Natural killer cell (primary cell): ENCODE results near the gene ATP1A3. TPM values are rescaled to one million over a fixed set of nuclear protein-coding genes. Genes with fewer than 3 reads are reported as not detected.

Source experiments
- ATAC-seq, 3 donors: fragments of 150-1000 bp in 2 of 3; fragments of 200-7000 bp in 1 of 3; cut with Tn5 transposase; 1 replicate in 1 of 3; 2 replicates in 2 of 3; pipeline ENCODE4 v1.10.0; 2021; ENCODE audit warnings: mild to moderate bottlenecking in 2 of 3, moderate library complexity in 2 of 3
- DNase-seq, 2 donors: peaks; one replicate each; pipeline versions ENCODE4 v3.0.0 to v3.0.0-alpha.2; 2013 to 2021; ENCODE audit warnings: mixed read lengths in 1 of 2
- H3K27ac ChIP-seq: one replicate; pipeline ENCODE4 v1.5.1; 2013; ENCODE audit warnings: mild to moderate bottlenecking, low read length
- H3K27me3 ChIP-seq: one replicate; pipeline ENCODE4 v1.6.1; 2013; ENCODE audit warnings: low read length; ENCODE audit not compliant: control insufficient read depth, insufficient read depth
- H3K36me3 ChIP-seq: one replicate; pipeline ENCODE4 v1.6.1; 2013; ENCODE audit warnings: low read length; ENCODE audit not compliant: control insufficient read depth, insufficient read depth
- H3K4me1 ChIP-seq: one replicate; pipeline ENCODE4 v1.6.1; 2013; ENCODE audit warnings: low read length; ENCODE audit not compliant: control insufficient read depth, insufficient read depth
- H3K4me3 ChIP-seq: one replicate; pipeline ENCODE4 v1.5.1; 2013; ENCODE audit warnings: low read length
- H3K9me3 ChIP-seq: one replicate; pipeline ENCODE4 v1.6.1; 2013; ENCODE audit warnings: low read length; ENCODE audit not compliant: control insufficient read depth, insufficient read depth
- H3K27ac Mint-ChIP-seq, 2 donors: one replicate each; pipeline ENCODE4 v1.8.0; 2022; ENCODE audit warnings: mild to moderate bottlenecking in 2 of 2, mixed read lengths in 2 of 2, moderate library complexity in 1 of 2
- H3K27me3 Mint-ChIP-seq, 2 donors: one replicate each; pipeline ENCODE4 v1.8.0; 2022; ENCODE audit warnings: low read depth in 2 of 2, mixed read lengths in 2 of 2
- H3K36me3 Mint-ChIP-seq: one replicate; pipeline ENCODE4 v1.8.0; 2022; ENCODE audit warnings: mixed read lengths
- H3K4me1 Mint-ChIP-seq, 2 donors: one replicate each; pipeline ENCODE4 v1.8.0; 2022; ENCODE audit warnings: mixed read lengths in 2 of 2
- H3K4me3 Mint-ChIP-seq: one replicate; pipeline ENCODE4 v1.8.0; 2022; ENCODE audit warnings: mild to moderate bottlenecking, moderate library complexity, mixed read lengths
- H3K9me3 Mint-ChIP-seq, 2 donors: one replicate each; pipeline ENCODE4 v1.8.0; 2022; ENCODE audit warnings: mixed read lengths in 2 of 2
- WGBS: methylation state at CpG from one replicate; pipeline ENCODE4 v1.1.7; 2013; ENCODE audit warnings: missing lambda C conversion rate; ENCODE audit not compliant: insufficient coverage; 5-methylcytosine and 5-hydroxymethylcytosine counted together
- intact Hi-C: fragments of 100-400 bp; cut with micrococcal nuclease; formaldehyde crosslinking; loops from one replicate; pipeline ENCODE4 v1.14.2; 2022
- total RNA-seq, 4 donors: library from RNA; stranded (reverse); fragments of 120-200 nt in 1 of 4; gene quantifications; one replicate each; pipeline versions ENCODE4 v1.2.3 to v1.2.4, GENCODE V29; 2013 to 2022
- TF ChIP-seq, protein P1 (sequence below): fragments of 200-600 bp; IDR thresholded peaks from one replicate; pipeline ENCODE4 v1.8.0; 2022; ENCODE audit warnings: antibody characterized with exemption

The ATP1A3 gene
- total RNA-seq, 3 donors from 2014 or later (not counting 1 experiment from before 2014, with no cell fraction given): 13.5 to 18.2 (median 14.0) TPM

- H3K27me3 ChIP-seq: peaks cover 3% of the 10 kb centered on the region
- peaks cover 4 to 12% of the 10 kb centered on the region in 2 donors for H3K27me3 Mint-ChIP-seq
- intact Hi-C loops: no loop called here
Measured at GRCh38 chr19:41991025-41991424, 3.0 kb downstream of the ATP1A3 start.

DNA sequence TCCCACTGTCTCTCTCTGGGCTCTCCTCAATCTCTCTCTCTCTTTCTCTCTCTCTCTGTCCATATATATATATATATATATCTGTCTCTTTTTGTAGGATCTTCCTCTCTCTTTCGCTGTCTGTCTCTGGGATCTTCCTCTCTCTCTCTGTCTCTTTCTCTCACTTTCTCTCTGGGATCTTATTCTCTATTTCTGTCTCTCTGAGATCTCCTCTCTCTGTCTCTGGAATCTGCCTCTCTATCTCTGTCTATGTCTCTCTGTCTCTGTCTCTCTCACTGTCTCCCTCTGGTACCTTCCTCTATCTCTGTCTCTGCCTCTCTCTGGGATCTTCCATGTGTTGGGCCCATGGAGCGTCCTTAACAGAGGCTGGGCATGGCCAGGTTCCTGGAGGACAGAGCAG is 3.4 kb downstream of the ATP1A3 start:
- no peak overlapping the region for H3K4me3 ChIP-seq
- intact Hi-C loops: no loop called here
- peaks cover 2% of the 10 kb centered on the region for H3K27me3 ChIP-seq
- WGBS: 94% methylated on average over 2 of the region's 2 CpGs
- Mint-ChIP-seq H3K27me3 (peaks cover 4 to 11% of the 10 kb centered on the region in 2 donors), H3K4me1 (peaks cover 12 to 24% of the 10 kb centered on the region in 2 donors), H3K4me3 (no peak overlapping the region), H3K27ac (no peak overlapping the region), H3K36me3 (no peaks in the 10 kb centered on the region), H3K9me3 (no peaks in the 10 kb centered on the region)
- DNase-seq: no peak
- no peak for ATAC-seq
- H3K9me3 ChIP-seq: no peaks in the 10 kb centered on the region
- H3K36me3 ChIP-seq: no peaks in the 10 kb centered on the region
- H3K27ac ChIP-seq: no peak overlapping the region
- TF ChIP-seq, protein P1, sequence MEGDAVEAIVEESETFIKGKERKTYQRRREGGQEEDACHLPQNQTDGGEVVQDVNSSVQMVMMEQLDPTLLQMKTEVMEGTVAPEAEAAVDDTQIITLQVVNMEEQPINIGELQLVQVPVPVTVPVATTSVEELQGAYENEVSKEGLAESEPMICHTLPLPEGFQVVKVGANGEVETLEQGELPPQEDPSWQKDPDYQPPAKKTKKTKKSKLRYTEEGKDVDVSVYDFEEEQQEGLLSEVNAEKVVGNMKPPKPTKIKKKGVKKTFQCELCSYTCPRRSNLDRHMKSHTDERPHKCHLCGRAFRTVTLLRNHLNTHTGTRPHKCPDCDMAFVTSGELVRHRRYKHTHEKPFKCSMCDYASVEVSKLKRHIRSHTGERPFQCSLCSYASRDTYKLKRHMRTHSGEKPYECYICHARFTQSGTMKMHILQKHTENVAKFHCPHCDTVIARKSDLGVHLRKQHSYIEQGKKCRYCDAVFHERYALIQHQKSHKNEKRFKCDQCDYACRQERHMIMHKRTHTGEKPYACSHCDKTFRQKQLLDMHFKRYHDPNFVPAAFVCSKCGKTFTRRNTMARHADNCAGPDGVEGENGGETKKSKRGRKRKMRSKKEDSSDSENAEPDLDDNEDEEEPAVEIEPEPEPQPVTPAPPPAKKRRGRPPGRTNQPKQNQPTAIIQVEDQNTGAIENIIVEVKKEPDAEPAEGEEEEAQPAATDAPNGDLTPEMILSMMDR: no peak
- H3K4me1 ChIP-seq: peaks cover 15% of the 10 kb centered on the region

More at GRCh38 chr19:41991025-41991424, 3.0 kb downstream of the ATP1A3 start:
- ATAC-seq: no peak
- no peak overlapping the region for H3K27ac Mint-ChIP-seq
- no peak overlapping the region for H3K4me3 Mint-ChIP-seq
- TF ChIP-seq, protein P1: no peak
- no peaks in the 10 kb centered on the region for H3K9me3 Mint-ChIP-seq
- WGBS: 85% methylated on average over 15 of the region's 15 CpGs
- Histone ChIP-seq H3K27ac (no peak overlapping the region), H3K4me1 (peaks cover 15% of the 10 kb centered on the region), H3K4me3 (no peak overlapping the region), H3K36me3 (no peaks in the 10 kb centered on the region), H3K9me3 (no peaks in the 10 kb centered on the region)
- DNase-seq: no peak
- no peaks in the 10 kb centered on the region for H3K36me3 Mint-ChIP-seq
- H3K4me1 Mint-ChIP-seq: peaks cover 12 to 24% of the 10 kb centered on the region in 2 donors

DNA sequence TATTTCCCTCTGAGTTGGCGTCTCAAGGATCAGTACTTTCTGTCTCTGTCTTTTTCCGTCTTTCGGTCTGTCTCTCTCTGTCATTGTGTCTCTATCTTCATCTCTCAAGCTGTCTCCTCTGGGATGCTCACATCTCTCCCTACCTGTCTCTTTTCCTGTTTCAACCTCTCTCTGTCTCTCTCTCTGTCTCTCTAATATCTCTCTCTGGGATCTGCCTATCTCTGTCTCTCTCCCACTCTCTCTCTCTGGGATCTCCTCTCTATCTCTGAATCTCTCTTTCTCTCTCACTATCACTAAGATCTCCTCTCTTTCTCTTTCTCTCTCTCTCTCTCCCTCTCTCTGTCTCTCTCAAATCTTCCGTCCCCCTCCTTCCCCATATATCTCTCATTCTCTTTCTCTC is 4.0 kb downstream of the ATP1A3 start:
- Histone ChIP-seq H3K36me3 (no peaks in the 10 kb centered on the region), H3K9me3 (no peaks in the 10 kb centered on the region), H3K27me3 (no peaks in the 10 kb centered on the region), H3K4me1 (peaks cover 15% of the 10 kb centered on the region), H3K4me3 (no peak overlapping the region), H3K27ac (no peak overlapping the region)
- Mint-ChIP-seq H3K9me3 (no peaks in the 10 kb centered on the region), H3K27ac (no peak overlapping the region), H3K4me1 (peaks cover 10 to 18% of the 10 kb centered on the region in 2 donors), H3K27me3 (peaks cover under 1 to 5% of the 10 kb centered on the region in 2 donors), H3K36me3 (no peaks in the 10 kb centered on the region), H3K4me3 (no peak overlapping the region)
- TF ChIP-seq, protein P1: no peak
- DNase-seq: no peak
- intact Hi-C loops: no loop called here
- 93% methylated on average over 4 of the region's 4 CpGs for WGBS
- no peak for ATAC-seq

DNA sequence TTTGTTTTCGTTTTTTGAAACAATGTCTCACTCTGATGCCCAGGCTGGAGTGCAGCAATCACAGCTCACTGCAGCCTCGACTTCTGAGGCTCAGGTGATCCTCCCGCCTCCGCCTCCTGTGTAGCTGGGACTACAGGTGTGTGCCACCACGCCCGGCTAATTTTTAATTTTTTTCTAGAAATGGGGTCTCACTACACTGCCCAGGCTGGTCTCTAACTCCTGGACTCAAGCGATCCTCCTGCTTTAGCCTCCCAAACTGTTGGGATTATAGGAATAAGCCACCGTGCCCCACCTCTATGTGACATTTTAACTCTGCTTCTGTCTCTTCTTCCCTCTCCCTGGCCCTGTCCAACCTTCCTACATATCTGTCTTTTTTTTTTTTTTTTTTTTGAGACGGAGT is 5.1 kb downstream of the ATP1A3 start:
- H3K4me3 Mint-ChIP-seq: no peak overlapping the region
- Histone ChIP-seq H3K4me3 (no peak overlapping the region), H3K4me1 (peaks cover 8% of the 10 kb centered on the region), H3K36me3 (no peaks in the 10 kb centered on the region), H3K27ac (no peak overlapping the region), H3K9me3 (no peaks in the 10 kb centered on the region), H3K27me3 (no peaks in the 10 kb centered on the region)
- ATAC-seq (no peak), DNase-seq (no peak)
- H3K27ac Mint-ChIP-seq: no peak overlapping the region
- peaks cover 5 to 12% of the 10 kb centered on the region in 2 donors for H3K4me1 Mint-ChIP-seq
- no peaks in the 10 kb centered on the region for H3K36me3 Mint-ChIP-seq
- H3K27me3 Mint-ChIP-seq: peaks cover 0 to 3% of the 10 kb centered on the region in 2 donors
- TF ChIP-seq, protein P1: no peak
- intact Hi-C loops: no loop called here
- no peaks in the 10 kb centered on the region for H3K9me3 Mint-ChIP-seq
- WGBS: 93% methylated on average over 8 of the region's 9 CpGs
